K562 (cell line): Measurements from ENCODE around the gene ZNF709. TPM values are rescaled to one million over a fixed set of nuclear protein-coding genes. Genes with fewer than 3 reads are reported as not detected.

Experiments
- CBFA2T2 ChIP-seq: fragments of 450-650 bp; conservative IDR thresholded peaks from 2 replicates; pipeline ENCODE4 v1.6.1; 2017; ENCODE audit warnings: mild to moderate bottlenecking
- CLOCK ChIP-seq: fragments of 250-450 bp; sonication (Bioruptor Pico); IDR thresholded peaks from 2 replicates; pipeline ENCODE4 v1.4.0; 2020; ENCODE audit warnings: mild to moderate bottlenecking, moderate library complexity, borderline replicate concordance
- CREM ChIP-seq: IDR thresholded peaks from 2 replicates; pipeline ENCODE4 v1.6.1; 2014; ENCODE audit warnings: antibody characterized with exemption, low read depth
- CTBP1 ChIP-seq: fragments of 450-650 bp; IDR thresholded peaks from 2 replicates; pipeline ENCODE4 v1.6.1; 2016; ENCODE audit warnings: borderline replicate concordance
- E2F8 ChIP-seq: fragments of 450-650 bp; IDR thresholded peaks from 2 replicates; pipeline ENCODE4 v1.7.1; 2018; ENCODE audit warnings: mild to moderate bottlenecking, low read depth; ENCODE audit not compliant: partially characterized antibody
- FOXJ3 ChIP-seq: sonication (generic); formaldehyde crosslinking; IDR thresholded peaks from 2 replicates; pipeline ENCODE4 v1.4.0; 2020; ENCODE audit warnings: mild to moderate bottlenecking, missing genetic modification reagents
- NFRKB ChIP-seq: fragments of 450-650 bp; IDR thresholded peaks from 2 replicates; pipeline ENCODE4 v1.6.1; 2016; ENCODE audit warnings: low read depth
- SNAPC5 ChIP-seq: fragments of 250-450 bp; sonication (Bioruptor Pico); IDR thresholded peaks from 2 replicates; pipeline ENCODE4 v1.8.0; 2021; ENCODE audit warnings: moderate library complexity, mild to moderate bottlenecking, inconsistent platforms
- ZBTB11 ChIP-seq, 3 experiments: fragments of 200-800 bp in 1 of 3; fragments of 250-450 bp in 1 of 3; fragments of 450-650 bp in 1 of 3; sonication (Bioruptor Pico) in 1 of 3; sonication (Bioruptor generic) in 1 of 3; formaldehyde crosslinking in 1 of 3; IDR thresholded peaks; 2 replicates each; pipeline versions ENCODE4 v1.6.1 to v1.8.0; 2016 to 2022; ENCODE audit warnings: mild to moderate bottlenecking in 2 of 3, missing genetic modification characterization in 2 of 3, missing compliant biosample characterization in 1 of 3, moderate library complexity in 1 of 3
- ZBTB2 ChIP-seq: fragments of 450-650 bp; IDR thresholded peaks from 2 replicates; pipeline ENCODE4 v1.6.1; 2016; ENCODE audit warnings: antibody characterized with exemption
- ZNF280B ChIP-seq: fragments of 250-450 bp; sonication (Bioruptor Pico); IDR thresholded peaks from 2 replicates; pipeline ENCODE4 v1.5.1; 2021; ENCODE audit warnings: mild to moderate bottlenecking
- ZNF408 ChIP-seq: fragments of 250-450 bp; sonication (Bioruptor Pico); IDR thresholded peaks from 2 replicates; pipeline ENCODE4 v1.4.0; 2020; ENCODE audit warnings: low read depth, mild to moderate bottlenecking, moderate library complexity
- polyA plus RNA-seq, 8 experiments: library from polyadenylated mRNA; depleted of rRNA in 4 of 8; stranded (reverse) in 5 of 8; unstranded in 3 of 8; fragments of >200 nt; fragmentation: Nextera tagmentation in 2 of 8; fragmentation: Illumina TruSeq in 1 of 8; extraction: Ambion mirVana in 2 of 8; extraction: Trizol in 1 of 8; gene quantifications; 2 replicates each; pipeline versions ENCODE4 v1.2.1 to v1.2.3, GENCODE V29; 2011 to 2014; ENCODE audit warnings: inconsistent platforms in 1 of 8, missing spikeins in 1 of 8
- total RNA-seq, 7 experiments: library from RNA; depleted of rRNA in 6 of 7; stranded (reverse); fragments of >200 nt in 6 of 7; fragmentation: Illumina TruSeq in 2 of 7; extraction: Trizol in 2 of 7; gene quantifications; 2 replicates each; pipeline versions ENCODE4 v1.2.1 to v1.2.3, GENCODE V29; 2011 to 2021; ENCODE audit warnings: low replicate concordance in 1 of 7

ZNF709 gene
- total and polyA plus RNA-seq, 9 of the 15 experiments (the other 6 are each of a cell fraction or from before 2014, with no cell fraction given), result 0.07 to 0.69 (median 0.18) TPM

GRCh38 chr19:12527034-12527836 lies 42.6 kb upstream of the ZNF709 start (continued):
- peak in 1 of 3 experiments; percentile 31; a peak in 1 of 6 replicates for TF ChIP-seq ZBTB11 (CRISPR knock-in tag; IDR thresholded peaks at IDR 0.05)
- TF ChIP-seq ZBTB2, result no peak
- TF ChIP-seq ZNF408, result no peak
- TF ChIP-seq CBFA2T2, result no peak
- no peak for TF ChIP-seq CTBP1
- TF ChIP-seq ZNF280B, result peak; percentile 80
- no peak for TF ChIP-seq SNAPC5 (CRISPR knock-in tag)
- no peak for TF ChIP-seq CLOCK (CRISPR knock-in tag)
- TF ChIP-seq FOXJ3 (CRISPR knock-in tag), result no peak
- no peak for TF ChIP-seq E2F8
- TF ChIP-seq CREM, result no peak
- peak; percentile 56; the same call in 1 of the 2 replicates for TF ChIP-seq NFRKB
